ENCODE measurements around the gene ABCC8.

Gene ABCC8

DNA sequence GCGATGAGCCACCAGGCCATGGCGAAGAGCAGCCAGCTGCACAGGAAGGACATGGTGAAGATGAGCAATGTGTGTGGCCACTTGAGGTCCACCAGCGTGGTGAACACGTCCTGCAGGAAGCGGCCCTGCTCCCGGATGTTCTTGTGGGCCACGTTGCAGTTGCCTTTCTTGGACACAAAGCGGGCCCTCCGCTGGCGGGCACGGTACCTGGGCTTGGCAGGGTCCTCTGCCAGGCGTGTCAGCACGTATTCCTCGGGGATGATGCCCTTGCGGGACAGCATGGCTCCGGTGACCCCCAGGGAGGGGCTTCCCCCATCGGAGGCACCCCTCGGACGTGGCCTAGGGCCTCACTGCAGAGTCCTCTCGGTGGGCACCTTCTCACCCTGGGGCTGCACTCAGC lies 88.8 kb downstream of the ABCC8 start:
- DNase-seq (ENCODE audit: low read depth), result no peak

- no peak for DNase-seq (ENCODE audit: low read depth)
Measured at GRCh38 chr11:17387254-17387653, 89.4 kb downstream of the ABCC8 start.

GRCh38 chr11:17386331-17387084 lies 90.1 kb downstream of the ABCC8 start:
- DNase-seq (ENCODE audit: low read depth), result no peak

- no peak for DNase-seq (ENCODE audit: low read depth)
Measured at GRCh38 chr11:17385926-17386325, 90.7 kb downstream of the ABCC8 start.

- no peak for DNase-seq (ENCODE audit: low read depth)
Measured at GRCh38 chr11:17385492-17385891, 91.2 kb downstream of the ABCC8 start.

DNA sequence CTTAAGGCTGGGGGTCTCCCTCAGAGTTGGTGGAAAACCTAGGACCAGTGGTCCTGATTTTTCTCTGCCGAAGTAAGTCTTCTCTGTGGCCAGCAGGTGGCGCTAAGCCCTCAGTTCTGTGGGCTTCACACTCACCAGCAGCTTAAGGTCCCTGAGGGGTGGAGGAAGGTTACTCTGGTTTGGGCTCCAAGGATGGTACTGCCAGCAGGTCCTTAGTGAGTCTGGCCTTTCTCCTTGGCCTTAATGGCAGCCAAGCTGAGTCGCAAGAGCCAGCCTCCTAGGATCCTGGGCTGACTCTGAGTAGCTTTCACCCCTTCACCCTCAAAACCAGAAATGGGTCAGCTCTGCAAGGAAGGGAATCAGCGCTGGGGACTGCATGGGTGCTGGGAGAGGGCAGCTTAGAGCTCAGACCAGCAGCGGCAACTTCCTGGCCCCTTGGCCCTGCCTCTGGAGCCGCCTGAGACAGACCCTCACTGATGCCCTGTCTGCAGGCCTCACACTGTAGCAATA lies 92.6 kb downstream of the ABCC8 start:
- DNase-seq (ENCODE audit: low read depth), result peak; percentile 56

GRCh38 chr11:17383461-17383860 lies 93.2 kb downstream of the ABCC8 start:
- DNase-seq (ENCODE audit: low read depth), result no peak

- DNase-seq (ENCODE audit: low read depth), result no peak
Measured at GRCh38 chr11:17382046-17382728, 94.5 kb downstream of the ABCC8 start.

DNA sequence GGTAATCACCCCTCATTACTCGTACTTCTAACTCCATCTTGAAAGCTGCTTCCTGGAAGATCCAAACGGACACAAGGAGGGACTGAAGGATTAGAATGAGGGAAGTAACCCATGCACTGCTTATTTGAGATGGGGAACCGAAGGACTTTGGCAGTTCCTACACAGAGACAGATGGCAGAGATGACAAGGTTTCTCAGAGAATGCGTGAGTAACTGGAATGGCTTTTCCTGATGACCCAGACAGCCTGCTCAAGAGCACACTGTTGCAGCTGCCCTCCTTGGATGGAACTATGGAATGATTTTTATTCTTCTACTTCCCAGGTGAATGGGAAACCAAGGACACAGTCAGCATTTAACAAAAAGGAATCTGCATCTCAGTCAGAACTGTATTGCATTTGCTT lies 95.5 kb downstream of the ABCC8 start:
- no peak for DNase-seq (ENCODE audit: low read depth)

DNA sequence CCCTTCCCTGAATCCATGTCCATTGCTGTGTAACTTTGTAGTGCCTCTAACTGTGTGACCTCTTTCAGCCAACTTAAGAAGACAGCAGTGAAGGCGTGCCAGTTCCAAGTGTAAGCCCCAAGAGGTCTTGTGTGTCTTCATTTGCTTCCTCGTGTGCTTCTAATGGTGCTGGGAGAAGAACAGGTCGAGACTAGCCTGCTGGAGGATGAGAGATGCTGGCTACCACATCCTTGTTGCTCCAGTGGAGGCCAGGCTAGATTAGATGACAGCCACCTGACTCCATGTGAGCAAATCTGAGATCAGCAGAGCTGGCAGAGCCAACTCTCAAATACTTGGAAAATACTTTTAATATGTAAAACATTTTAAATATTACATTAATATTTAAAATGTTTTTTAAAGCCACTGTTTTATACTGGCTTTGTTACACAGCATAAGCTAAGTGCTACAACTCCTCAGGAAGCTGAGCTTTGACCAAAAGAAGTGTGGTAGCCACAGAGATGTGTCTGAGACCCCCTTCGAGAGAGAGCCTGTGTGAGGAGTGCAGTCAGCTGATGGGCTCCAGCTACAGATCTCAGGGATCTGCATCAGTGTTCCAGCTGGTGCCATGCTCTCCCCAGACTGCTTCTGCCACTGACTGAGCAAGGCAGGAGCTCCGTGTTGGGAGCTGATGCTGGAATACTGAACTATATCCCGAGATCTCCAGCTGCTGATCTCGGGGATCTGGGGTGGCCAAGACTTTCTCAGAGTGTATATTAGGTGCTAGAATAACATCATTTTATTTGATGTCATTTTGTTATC lies 97.1 kb downstream of the ABCC8 start:
- no peak for DNase-seq (ENCODE audit: low read depth)

DNA sequence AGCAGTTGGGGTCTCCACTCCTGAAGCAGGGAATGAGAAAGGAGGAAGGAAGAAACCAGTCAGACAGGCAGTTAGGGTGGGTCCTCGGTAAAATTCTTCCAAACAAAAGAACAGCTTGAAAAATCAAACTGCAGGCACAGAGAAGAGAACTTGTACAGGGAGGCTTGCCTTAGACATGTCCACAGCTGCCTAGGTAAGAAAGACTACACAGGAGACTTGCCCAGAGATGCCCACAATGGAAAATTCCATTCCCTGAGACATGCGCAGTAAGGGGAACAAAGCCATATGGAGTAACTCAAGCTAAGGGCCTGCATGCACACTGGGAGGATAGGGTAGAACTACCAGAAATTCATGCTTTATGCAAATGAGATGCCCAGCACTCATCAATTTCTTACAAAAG lies 98.0 kb downstream of the ABCC8 start:
- DNase-seq (ENCODE audit: low read depth), result no peak

DNA sequence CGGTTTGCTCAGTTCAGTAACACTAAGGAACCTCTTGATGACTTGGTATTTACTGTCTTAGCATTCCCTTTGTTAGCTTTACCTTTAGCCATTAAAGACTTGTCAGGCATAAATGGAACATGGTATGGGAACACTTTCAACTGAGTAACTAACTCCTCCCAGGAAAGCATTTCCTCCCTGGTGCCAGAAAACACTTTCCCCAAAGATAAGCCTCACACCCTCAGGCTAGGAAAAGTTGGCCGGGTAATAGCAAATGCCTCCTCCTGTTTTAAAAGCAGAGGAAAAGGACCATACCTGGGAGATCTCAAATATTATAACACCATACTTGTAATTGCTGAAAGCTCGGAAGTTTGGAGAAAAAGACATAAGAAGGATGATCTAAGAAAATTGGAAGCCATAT lies 100.2 kb downstream of the ABCC8 start:
- no peak for DNase-seq (ENCODE audit: low read depth)

GRCh38 chr11:17375547-17375946 lies 101.1 kb downstream of the ABCC8 start:
- DNase-seq (ENCODE audit: low read depth), result no peak

DNA sequence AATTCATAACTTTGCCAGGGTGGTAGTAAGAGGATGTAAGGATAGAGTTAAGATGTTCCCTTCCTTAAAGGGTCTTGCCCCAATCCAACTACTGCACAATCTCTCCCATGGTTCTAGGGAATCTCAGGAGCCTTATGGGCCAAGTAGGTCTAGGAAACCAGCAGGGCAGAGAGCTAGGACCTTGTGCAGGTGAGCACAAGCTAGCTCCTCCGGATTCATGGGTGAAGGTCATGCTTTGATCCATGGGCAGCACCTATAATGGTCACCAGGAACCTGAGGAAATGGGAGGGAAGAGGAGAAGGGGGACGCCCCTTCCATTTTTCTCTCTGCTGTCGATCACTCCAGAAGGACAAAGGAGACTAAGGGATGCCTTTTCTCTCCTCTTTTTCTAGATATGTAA lies 105.0 kb downstream of the ABCC8 start:
- no peak for DNase-seq (ENCODE audit: low read depth)

GRCh38 chr11:17369684-17370243 lies 106.9 kb downstream of the ABCC8 start:
- DNase-seq (ENCODE audit: low read depth), result no peak

- DNase-seq (ENCODE audit: low read depth), result no peak
Measured at GRCh38 chr11:17369094-17369493, 107.6 kb downstream of the ABCC8 start.

DNA sequence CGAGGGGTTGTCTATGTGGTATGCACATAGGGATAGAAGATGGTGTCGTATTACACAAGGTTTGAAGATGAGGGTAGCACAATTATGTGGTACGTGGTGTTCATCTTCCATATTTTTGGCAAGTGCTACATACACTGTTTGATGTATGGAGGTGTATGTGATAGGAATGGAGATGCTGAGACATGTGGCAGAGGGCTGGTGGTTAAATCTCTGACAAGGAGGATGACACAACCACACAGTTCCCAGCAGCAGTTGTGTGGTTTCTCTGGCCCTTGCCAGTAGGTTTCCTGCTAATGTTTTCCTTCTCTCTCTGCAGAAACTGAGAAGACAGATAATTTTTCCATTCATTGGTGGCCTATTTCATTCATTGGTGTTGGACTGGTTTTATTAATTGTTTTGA lies 108.1 kb downstream of the ABCC8 start:
- no peak for DNase-seq (ENCODE audit: low read depth)

- DNase-seq (ENCODE audit: low read depth), result no peak
Measured at GRCh38 chr11:17366495-17366894, 110.2 kb downstream of the ABCC8 start.

GRCh38 chr11:17354601-17354991 lies 122.0 kb downstream of the ABCC8 start:
- peak; percentile 41 for DNase-seq (ENCODE audit: low read depth)

DNA sequence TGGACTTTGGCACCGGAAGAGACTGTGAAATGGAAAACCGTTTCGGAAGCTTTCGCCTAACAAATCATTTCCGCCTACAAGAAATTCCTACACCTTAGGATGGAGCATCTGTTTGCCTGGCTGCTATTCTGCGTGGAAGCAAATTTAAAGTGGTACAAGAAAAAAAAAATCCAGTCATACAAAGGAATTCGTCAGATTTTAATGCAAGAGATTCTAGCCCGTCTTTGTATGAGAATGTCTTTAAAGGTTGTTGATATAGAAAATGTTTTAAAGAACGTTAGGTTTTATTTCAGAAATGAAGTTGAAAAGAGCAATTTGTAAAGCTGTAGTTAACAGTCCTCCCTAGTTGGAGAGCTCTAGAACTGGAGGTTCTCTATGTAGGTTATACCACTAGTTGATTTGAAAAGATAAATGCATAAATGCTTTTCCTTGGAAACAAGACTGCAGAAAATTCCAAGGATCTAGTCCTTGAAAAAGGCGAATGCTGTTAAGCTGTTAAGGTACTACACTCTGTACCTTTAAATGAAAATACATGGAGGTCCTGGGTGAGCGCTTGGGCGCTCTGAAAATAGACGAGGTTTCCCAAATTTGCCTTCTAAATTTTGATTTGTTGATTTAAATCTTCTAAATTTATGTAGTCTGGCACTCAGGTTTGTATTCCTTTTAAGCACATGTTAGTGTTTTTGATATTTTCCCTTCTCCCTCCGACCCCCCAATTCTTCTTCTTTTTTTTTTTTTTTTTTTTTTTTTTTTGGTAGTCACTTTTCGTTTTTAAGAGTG lies 122.6 kb downstream of the ABCC8 start:
- DNase-seq (ENCODE audit: low read depth), result no peak

GRCh38 chr11:17352950-17353820 lies 123.5 kb downstream of the ABCC8 start:
- DNase-seq (ENCODE audit: low read depth), result no peak

Measured in stimulated activated CD8-positive, alpha-beta memory T cell treated with anti-CD3 and anti-CD28 coated beads, Interleukin-15, amount 100 ng/mL, for 1 hour (primary cell).